DND-41 (cell line): Measurements from ENCODE around the gene ARHGEF12.

ENCODE experiments used
- ATAC-seq: fragments of 200-7000 bp; cut with Tn5 transposase; 3 replicates; pipeline ENCODE4 v1.9.1; 2021; ENCODE audit warnings: low read depth; ENCODE audit not compliant: insufficient read depth
- DNase-seq: peaks from one replicate; pipeline ENCODE4 v3.0.0-alpha.2; 2020
- H2AFZ ChIP-seq: 2 replicates; pipeline ENCODE4 v1.6.0; 2012; ENCODE audit warnings: low read depth, low read length
- H3K27ac ChIP-seq: 2 replicates; pipeline ENCODE4 v1.5.1; 2012; ENCODE audit warnings: low read length, inconsistent platforms
- H3K27me3 ChIP-seq: fragments of 200-600 bp; sonication (generic); 2 replicates; pipeline ENCODE4 v1.6.0; 2012; ENCODE audit warnings: low read length, mild to moderate bottlenecking, inconsistent platforms; ENCODE audit not compliant: insufficient read depth, poor library complexity
- H3K36me3 ChIP-seq: 2 replicates; pipeline ENCODE4 v1.5.1; 2012; ENCODE audit warnings: low read length, inconsistent platforms; ENCODE audit not compliant: insufficient read depth
- H3K4me1 ChIP-seq: 2 replicates; pipeline ENCODE4 v1.5.1; 2012; ENCODE audit warnings: mild to moderate bottlenecking, low read length; ENCODE audit not compliant: insufficient read depth
- H3K4me2 ChIP-seq: 2 replicates; pipeline ENCODE4 v1.6.0; 2012; ENCODE audit warnings: mild to moderate bottlenecking, moderate library complexity, low read length, inconsistent platforms; ENCODE audit not compliant: insufficient read depth
- H3K4me3 ChIP-seq, 2 experiments: fragments of 200-600 bp in 1 of 2; shearing (Covaris generic) in 1 of 2; 2 replicates each; pipeline ENCODE4 v1.5.1; 2012 to 2016; ENCODE audit warnings: inconsistent platforms in 2 of 2, low read length in 2 of 2, mild to moderate bottlenecking in 2 of 2, low read depth in 1 of 2, moderate library complexity in 1 of 2
- H3K79me2 ChIP-seq: 2 replicates; pipeline ENCODE4 v1.6.0; 2012; ENCODE audit warnings: low read length, inconsistent platforms; ENCODE audit not compliant: insufficient read depth
- H3K9ac ChIP-seq: 2 replicates; pipeline ENCODE4 v1.6.0; 2012; ENCODE audit warnings: low read depth, mild to moderate bottlenecking, inconsistent platforms, low read length, moderate library complexity
- H3K9me3 ChIP-seq: 2 replicates; pipeline ENCODE4 v1.5.1; 2012; ENCODE audit warnings: low read length, moderate library complexity, mild to moderate bottlenecking, inconsistent platforms; ENCODE audit not compliant: insufficient read depth, severe bottlenecking
- H4K20me1 ChIP-seq: 2 replicates; pipeline ENCODE4 v1.6.0; 2012; ENCODE audit warnings: low read length; ENCODE audit not compliant: insufficient read depth
- CTCF ChIP-seq: IDR thresholded peaks from 2 replicates; pipeline ENCODE4 v1.5.1; 2012; ENCODE audit warnings: borderline replicate concordance, low read length, moderate library complexity, mild to moderate bottlenecking; ENCODE audit not compliant: poor library complexity, severe bottlenecking; ENCODE audit errors: extremely low read depth
- EZH2 ChIP-seq: IDR thresholded peaks from 3 replicates; pipeline ENCODE4 v1.6.1; 2012; ENCODE audit warnings: borderline replicate concordance, low read depth, mild to moderate bottlenecking, moderate library complexity, low read length, inconsistent platforms; ENCODE audit not compliant: severe bottlenecking

ARHGEF12 gene

GRCh38 chr11:120522021-120522420, 185.8 kb downstream of the ARHGEF12 start:
- no peak for ATAC-seq

GRCh38 chr11:120522736-120523135, 186.5 kb downstream of the ARHGEF12 start:
- no peak overlapping the region for H3K4me2 ChIP-seq
- H2AFZ ChIP-seq: no peak overlapping the region
- DNase-seq: no peak

More at GRCh38 chr11:120522021-120522420, 185.8 kb downstream of the ARHGEF12 start:
- Histone ChIP-seq H2AFZ (no peak overlapping the region), H3K27me3 (peaks cover 10% of the 10 kb centered on the region), H3K9me3 (no peaks in the 10 kb centered on the region), H3K9ac (no peak overlapping the region), H4K20me1 (peaks cover 11% of the 10 kb centered on the region; the same call in 1 of the 2 replicates), H3K36me3 (no peaks in the 10 kb centered on the region), H3K4me2 (no peak overlapping the region), H3K4me1 (no peaks in the 10 kb centered on the region), H3K27ac (no peak overlapping the region), H3K79me2 (no peaks in the 10 kb centered on the region), H3K4me3 (no peak overlapping the region)
- no peak for DNase-seq
- TF ChIP-seq CTCF: no peak
- TF ChIP-seq EZH2: no peak

GRCh38 chr11:120523196-120523595, 187.0 kb downstream of the ARHGEF12 start:
- H3K79me2 ChIP-seq: no peaks in the 10 kb centered on the region
- H3K4me1 ChIP-seq: no peaks in the 10 kb centered on the region
- no peak overlapping the region for H3K27ac ChIP-seq
- no peak for ATAC-seq
- no peak overlapping the region for H3K4me3 ChIP-seq
- H3K36me3 ChIP-seq: no peaks in the 10 kb centered on the region
- no peaks in the 10 kb centered on the region for H3K9me3 ChIP-seq
- H4K20me1 ChIP-seq: peaks cover 11% of the 10 kb centered on the region; the same call in 1 of the 2 replicates
- peaks cover 11% of the 10 kb centered on the region for H3K27me3 ChIP-seq
- TF ChIP-seq EZH2 (no peak), CTCF (no peak)
- no peak for DNase-seq
- no peak overlapping the region for H2AFZ ChIP-seq
- no peak overlapping the region for H3K9ac ChIP-seq
- H3K4me2 ChIP-seq: no peak overlapping the region

More at GRCh38 chr11:120522736-120523135, 186.5 kb downstream of the ARHGEF12 start:
- no peak overlapping the region for H3K9ac ChIP-seq
- H3K79me2 ChIP-seq: no peaks in the 10 kb centered on the region
- no peaks in the 10 kb centered on the region for H3K9me3 ChIP-seq
- no peaks in the 10 kb centered on the region for H3K4me1 ChIP-seq
- H4K20me1 ChIP-seq: peaks cover 11% of the 10 kb centered on the region; the same call in 1 of the 2 replicates
- TF ChIP-seq CTCF: no peak
- no peak for TF ChIP-seq EZH2
- no peak for ATAC-seq
- H3K4me3 ChIP-seq: no peak overlapping the region
- H3K27ac ChIP-seq: no peak overlapping the region
- no peaks in the 10 kb centered on the region for H3K36me3 ChIP-seq
- H3K27me3 ChIP-seq: peaks cover 11% of the 10 kb centered on the region
